GM21515 (cell line): Measurements from ENCODE around the gene SNX6.
"Not testable (repeated sequence)": the region's sequence is repeated elsewhere in the genome, so short reads cannot be mapped to it uniquely, and the experiment has no call there.

ENCODE experiments used
- ATAC-seq: cut with Tn5 transposase; IDR thresholded peaks from one replicate; pipeline ENCODE4 v1.9.1; 2021; ENCODE audit not compliant: unreplicated experiment

Gene SNX6

GRCh38 chr14:34640826-34641225, 10.9 kb upstream of the SNX6 start:
- ATAC-seq, result no peak

DNA sequence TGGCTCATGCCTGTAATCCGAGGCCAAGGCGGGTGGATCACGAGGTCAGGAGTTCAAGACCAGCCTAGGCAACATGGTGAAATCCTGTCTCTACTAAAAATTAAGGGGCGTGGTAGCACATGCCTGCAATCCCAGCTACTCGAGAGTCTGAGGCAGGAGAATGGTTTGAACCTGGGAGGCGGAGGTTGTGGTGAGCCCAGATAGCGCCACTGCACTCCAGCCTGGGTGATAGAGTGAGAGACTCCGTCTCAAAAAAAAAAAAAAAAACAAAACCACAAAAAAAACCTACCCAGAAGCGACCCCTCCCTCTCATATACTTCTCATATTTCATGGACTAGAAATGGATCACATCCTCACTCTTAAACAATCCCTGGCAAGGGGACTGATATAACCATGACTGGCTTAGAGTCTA, 4.4 kb upstream of the SNX6 start:
- not testable (repeated sequence) for ATAC-seq

DNA sequence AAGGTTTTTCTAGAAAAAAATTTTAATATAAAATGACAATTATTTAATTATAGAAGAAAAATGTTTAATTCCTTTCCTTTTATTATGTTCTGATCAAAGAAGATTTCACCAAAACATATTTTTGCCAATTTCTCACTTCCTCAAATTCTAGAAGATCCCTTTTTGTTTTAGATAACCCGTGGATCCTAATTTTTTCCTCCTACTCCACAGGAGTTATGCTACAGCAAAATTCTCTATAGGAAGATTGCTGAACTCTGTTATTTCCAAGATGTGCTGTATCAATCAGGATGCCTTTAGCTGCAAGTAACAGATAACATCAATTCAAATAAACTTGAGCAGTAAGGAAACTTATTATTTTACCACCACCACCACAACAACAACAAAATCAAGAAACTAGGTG, 3.8 kb upstream of the SNX6 start:
- ATAC-seq, result no peak

DNA sequence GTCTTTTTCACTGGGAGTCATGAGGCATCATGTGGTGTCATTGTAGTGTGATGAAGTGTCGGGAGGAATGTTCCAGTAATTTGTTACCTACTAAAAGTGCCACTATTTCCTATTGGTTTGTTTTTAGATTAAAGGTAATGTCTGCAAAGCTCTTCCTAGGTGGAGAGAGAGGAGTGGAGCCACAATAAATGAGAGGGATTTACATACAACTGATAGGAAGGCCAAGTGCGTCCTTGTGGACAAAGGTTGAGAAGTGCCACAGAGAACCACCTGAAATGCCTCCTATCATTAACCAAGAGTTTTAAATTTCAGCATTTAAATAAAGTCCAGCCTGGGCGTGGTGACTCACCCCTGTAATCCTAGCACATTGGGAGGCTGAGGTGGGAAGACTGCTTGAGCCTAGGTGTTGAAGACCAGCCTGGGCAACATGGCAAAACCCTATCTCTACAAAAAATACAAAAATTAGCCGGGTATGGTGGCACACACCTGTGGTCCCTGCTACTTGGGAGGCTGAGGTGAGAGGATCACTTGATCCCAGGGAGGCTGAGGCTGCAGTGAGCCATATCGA, 2.5 kb upstream of the SNX6 start:
- ATAC-seq, result no peak

GRCh38 chr14:34629344-34629656, 648 bp downstream of the SNX6 start:
- no peak for ATAC-seq

DNA sequence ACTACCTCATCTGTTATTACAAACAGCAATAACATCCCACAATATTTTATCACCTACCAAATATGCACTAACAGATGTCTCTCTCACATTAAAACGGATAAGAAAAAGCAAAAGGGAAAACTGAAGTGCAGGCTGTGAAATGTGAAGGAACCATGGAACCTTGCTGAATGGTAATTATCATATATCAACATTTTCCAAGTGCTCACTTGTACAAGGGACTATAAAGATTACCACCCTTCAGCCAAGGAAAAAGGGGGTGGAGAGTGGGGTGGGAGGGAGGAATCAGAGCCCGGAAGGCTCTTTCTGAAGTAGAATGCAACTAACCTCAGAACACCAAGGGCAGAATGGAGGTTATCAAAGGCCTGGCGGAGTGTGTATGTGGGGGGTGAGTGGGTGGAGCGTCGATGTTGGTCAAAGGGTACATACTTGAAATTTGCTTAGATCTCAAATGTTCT, 1.2 kb downstream of the SNX6 start:
- ATAC-seq, result no peak

GRCh38 chr14:34623506-34623905, 6.4 kb downstream of the SNX6 start:
- ATAC-seq, result no peak

- ATAC-seq, result no peak
Observed at GRCh38 chr14:34620839-34621238, 9.1 kb downstream of the SNX6 start.

DNA sequence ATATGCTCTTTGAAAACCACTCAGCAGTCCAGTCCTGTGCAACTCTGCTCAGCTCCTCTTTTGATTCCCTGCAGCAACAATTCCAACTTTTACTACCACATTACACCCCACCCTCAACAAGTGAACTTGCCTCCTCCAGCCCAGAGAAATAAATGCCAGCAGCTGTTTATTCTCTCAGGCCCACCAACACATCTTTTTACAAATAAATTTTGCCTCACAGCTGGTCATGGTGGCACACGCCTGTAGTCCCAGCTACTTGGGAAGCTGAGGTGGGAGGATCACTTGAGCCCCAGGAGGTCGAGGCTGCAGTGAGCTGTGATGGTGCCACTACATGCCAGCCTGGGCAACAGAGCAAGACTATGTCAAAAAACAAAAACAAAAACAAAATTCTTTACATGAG, 9.8 kb downstream of the SNX6 start:
- ATAC-seq, result no peak

GRCh38 chr14:34619471-34619870, 10.5 kb downstream of the SNX6 start:
- no peak for ATAC-seq

- ATAC-seq, result no peak
Observed at GRCh38 chr14:34616360-34616759, 13.6 kb downstream of the SNX6 start.

DNA sequence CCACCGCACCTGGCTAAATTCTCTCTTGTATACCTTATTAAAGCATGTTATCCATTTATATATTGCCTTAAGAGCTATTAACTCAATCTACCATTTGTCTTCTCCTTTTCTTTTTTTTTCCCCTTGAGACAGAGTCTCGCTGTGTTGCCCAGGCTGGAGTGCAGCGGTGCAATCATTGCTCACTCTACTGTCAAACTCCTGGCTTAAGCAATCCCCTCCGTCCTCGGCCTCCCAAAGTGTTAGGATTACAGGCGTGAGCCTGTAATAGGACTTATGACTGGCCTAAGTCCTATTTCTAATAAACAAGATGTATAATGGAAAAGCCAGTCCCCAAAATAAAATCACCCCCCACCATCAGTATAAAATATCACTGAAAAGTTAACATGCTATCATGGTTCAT, 14.4 kb downstream of the SNX6 start:
- no peak for ATAC-seq

DNA sequence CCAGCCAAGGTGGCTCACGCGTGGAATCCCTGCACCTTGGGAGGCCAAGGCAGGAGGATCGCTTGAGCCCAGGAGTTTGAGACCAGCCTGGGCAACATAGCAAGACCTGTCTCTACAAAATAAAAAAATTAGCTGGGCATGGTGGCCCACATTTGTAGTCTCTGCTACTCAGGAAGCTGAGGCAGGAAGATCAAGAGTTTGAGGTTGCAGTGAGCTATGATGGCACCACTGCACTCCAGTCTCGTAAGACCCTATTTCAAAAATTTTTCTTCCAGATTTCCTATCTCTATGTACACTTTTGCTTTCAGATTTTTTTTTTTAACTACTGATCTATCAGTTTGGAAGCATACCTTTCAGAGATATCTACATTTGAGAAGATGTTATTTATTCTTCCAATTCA, 15.3 kb downstream of the SNX6 start:
- ATAC-seq, result no peak

GRCh38 chr14:34610101-34610500, 19.8 kb downstream of the SNX6 start:
- ATAC-seq, result no peak

DNA sequence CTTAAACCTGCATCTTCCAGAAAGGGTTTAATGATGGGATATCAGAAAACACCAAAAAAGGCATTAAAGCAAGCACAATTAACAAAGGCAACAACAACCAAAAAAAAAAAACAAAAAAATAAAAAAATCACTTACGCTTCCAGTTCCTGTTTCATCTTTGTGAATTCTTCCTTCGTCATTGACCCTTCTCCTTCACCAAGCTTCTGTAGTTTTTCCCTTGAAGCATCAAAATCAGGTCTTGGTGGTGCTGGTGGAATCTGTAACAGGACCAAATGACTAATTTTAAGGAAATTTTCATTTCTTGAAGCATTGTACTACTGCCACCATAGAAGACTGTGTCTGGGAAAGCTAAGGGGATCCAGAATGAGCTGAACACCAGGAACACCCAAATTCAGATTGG, 24.5 kb downstream of the SNX6 start:
- no peak for ATAC-seq

GRCh38 chr14:34604995-34605394, 25.0 kb downstream of the SNX6 start:
- ATAC-seq, result no peak

- ATAC-seq, result no peak
Observed at GRCh38 chr14:34596891-34597290, 33.1 kb downstream of the SNX6 start.

DNA sequence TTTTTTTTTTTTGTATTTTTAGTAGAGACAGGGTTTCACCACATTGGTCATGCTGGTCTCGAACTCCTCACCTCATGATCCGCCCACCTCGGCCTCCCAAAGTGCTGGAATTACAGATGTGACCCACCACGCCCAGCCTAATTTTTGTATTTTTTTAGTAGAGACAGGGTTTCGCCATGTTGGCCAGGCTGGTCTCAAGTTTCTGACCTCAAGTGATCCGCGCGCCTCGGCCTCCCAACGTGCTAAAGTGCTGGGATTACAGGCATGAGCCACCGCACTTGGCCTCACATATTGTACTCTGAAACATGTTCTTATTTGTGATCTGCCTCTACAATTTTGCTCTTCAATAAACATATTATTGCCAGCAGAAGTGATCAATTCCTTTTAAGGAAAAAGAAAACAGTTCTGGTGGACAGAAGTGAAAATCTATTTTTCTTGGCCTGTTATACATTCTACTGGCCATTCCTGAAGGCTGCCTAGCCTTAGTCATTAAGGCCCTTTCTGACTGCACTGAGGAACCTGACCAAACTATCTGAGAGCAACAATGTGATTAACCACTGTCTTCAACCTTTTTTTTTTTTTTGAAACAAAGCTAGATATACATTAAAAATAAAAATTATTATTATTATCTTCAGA, 36.1 kb downstream of the SNX6 start:
- no peak for ATAC-seq

DNA sequence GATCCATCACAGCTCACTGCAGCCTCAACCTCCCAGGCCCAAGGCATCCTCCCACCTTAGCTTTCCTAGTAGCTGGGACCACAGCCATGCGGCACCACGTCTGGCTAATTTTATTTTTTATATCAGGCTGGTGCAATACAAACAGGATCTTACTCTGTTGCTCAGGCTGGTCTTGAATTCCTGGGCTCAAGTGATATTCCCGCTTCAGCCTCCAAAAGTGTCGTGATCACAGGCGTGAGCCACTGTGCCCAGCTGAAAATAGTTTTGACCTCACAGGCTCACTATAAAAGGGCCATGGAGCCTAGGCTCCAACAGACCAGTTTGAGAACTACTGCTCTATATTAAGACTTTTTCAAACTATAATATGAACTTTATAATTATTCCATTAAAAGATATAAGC, 37.3 kb downstream of the SNX6 start:
- ATAC-seq, result no peak

- no peak for ATAC-seq
Observed at GRCh38 chr14:34583525-34583924, 46.4 kb downstream of the SNX6 start.

DNA sequence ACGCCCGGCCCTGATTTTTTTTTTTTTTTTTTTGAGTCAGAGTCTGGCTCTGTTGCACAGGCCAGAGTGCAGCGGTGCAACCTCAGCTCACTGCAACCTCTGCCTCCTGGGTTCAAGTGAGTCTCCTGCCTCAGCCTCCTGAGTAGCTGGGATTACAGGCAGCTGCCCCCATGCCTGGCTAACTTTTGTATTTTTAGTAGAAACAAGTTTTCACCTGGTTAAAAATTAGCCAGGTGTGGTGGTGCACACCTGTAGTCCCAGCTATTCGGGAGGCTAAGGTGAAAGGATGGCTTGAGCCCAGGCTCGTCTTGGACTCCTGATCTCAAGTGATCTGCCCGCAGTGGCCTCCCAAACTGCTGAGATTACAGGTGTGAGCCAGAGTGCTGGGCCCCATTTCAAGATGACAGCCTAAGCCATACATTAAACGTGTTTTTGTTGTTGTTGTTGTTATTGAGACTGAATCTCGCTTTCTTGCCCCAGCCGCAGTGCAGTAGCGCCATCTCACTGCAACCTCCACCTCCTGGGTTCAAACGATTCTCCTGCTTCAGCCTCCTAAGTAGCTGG, 47.7 kb downstream of the SNX6 start:
- no peak for ATAC-seq

- ATAC-seq, result no peak
Observed at GRCh38 chr14:34580381-34580780, 49.6 kb downstream of the SNX6 start.

- ATAC-seq, result no peak
Observed at GRCh38 chr14:34571771-34572170, 58.2 kb downstream of the SNX6 start.
